SU-DHL-6 (cell line): Measurements from ENCODE around the gene ZMYND10.

Experiments used
- CTCF ChIP-seq: fragments of 200-600 bp; sonication (generic); IDR thresholded peaks from one replicate; pipeline ENCODE4 v1.5.1; 2017; ENCODE audit warnings: antibody characterized with exemption, mild to moderate bottlenecking, low read length, moderate library complexity; ENCODE audit not compliant: insufficient read depth, poor library complexity, severe bottlenecking
- EZH2phosphoT487 ChIP-seq: fragments of 200-600 bp; sonication (generic), shearing (Covaris generic); conservative IDR thresholded peaks from 2 replicates; pipeline ENCODE4 v1.6.1; 2018; ENCODE audit warnings: mild to moderate bottlenecking, antibody characterized with exemption, low read length, moderate library complexity, mixed read lengths

DNA sequence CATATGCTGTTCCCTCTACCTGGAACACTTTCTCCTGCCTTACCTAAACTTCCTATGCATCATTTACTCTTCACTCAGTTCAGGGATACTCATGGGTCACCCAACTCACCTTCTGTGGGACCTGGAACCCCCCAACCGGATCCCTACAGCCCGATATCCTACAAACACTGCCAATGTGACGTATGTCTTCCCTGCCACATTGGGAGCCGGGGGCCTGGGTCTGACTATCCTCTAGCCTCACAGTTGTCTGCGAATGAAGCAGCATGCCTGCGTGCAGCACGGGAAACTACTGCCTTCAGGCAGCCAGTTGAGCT is 4.6 kb upstream of the ZMYND10 start:
- TF ChIP-seq CTCF, result no peak
- TF ChIP-seq EZH2phosphoT487, result no peak
